GM12878 (cell line): ENCODE data around the gene RAB32. TPM values are rescaled to one million over a fixed set of nuclear protein-coding genes. Genes with fewer than 3 reads are reported as not detected.
A peak's percentile ranks its signal among the peaks of the same experiment; 100 is the strongest.

ENCODE experiments used
- ATAC-seq: fragments of 200-7000 bp; cut with Tn5 transposase; 3 replicates; pipeline ENCODE4 v1.9.1; 2020; ENCODE audit warnings: mild to moderate bottlenecking, moderate library complexity
- BruUV-seq: library from RNA; stranded (reverse); fragments of 400-500 nt; replicated peaks from 2 replicates; lab custom pipeline; 2021; lab: Mats Ljungman, UMichigan
- CTCF ChIA-PET: fragments of 300-600 bp; sonication (Branson Sonifier 250); formaldehyde crosslinking; extraction: SDS; loops from one replicate; lab custom pipeline; 2021; ENCODE audit warnings: inconsistent platforms; lab: Yijun Ruan, JAX
- POLR2A ChIA-PET: fragments of 350-600 bp; formaldehyde crosslinking; extraction: SDS; loops from one replicate; lab custom pipeline; 2021; ENCODE audit warnings: inconsistent platforms; lab: Charles Lee
- RAD21 ChIA-PET: fragments of 300-600 bp; sonication (Branson Sonifier 250); formaldehyde crosslinking; loops from one replicate; lab custom pipeline; 2023; ENCODE audit warnings: antibody characterized with exemption; ENCODE audit not compliant: unreplicated experiment; lab: Charles Lee
- SMC1A ChIA-PET: fragments of 300-600 bp; sonication (Branson Sonifier 250); formaldehyde crosslinking; loops from one replicate; lab custom pipeline; 2023; ENCODE audit not compliant: unreplicated experiment, uncharacterized antibody; lab: Charles Lee
- DNase-seq: peaks from one replicate; pipeline ENCODE4 v3.0.0-alpha.2; 2011; ENCODE audit warnings: low read depth, low spot score
- FAIRE-seq: peaks from 3 replicates; lab custom pipeline; 2011; peaks lifted over from hg19 to GRCh38; lab: Jason Lieb, UNC
- H2AFZ ChIP-seq: 2 replicates; pipeline ENCODE4 v1.6.0; 2011; ENCODE audit warnings: low read depth, low read length, control low read depth; ENCODE audit not compliant: control insufficient read depth
- H3K27ac ChIP-seq: 2 replicates; pipeline ENCODE4 v1.5.1; 2011; ENCODE audit warnings: control low read depth; ENCODE audit not compliant: control insufficient read depth, insufficient read depth
- H3K27me3 ChIP-seq, 2 experiments: replicated peaks in 1 of 2; 2 replicates each; pipeline versions ENCODE4 v1.6.0 to v1.6.1; 2011; ENCODE audit warnings: low read length in 1 of 2; ENCODE audit not compliant: control insufficient read depth in 2 of 2, insufficient read depth in 2 of 2
- H3K36me3 ChIP-seq, 2 experiments: 2 replicates each; pipeline ENCODE4 v1.5.1; 2011; ENCODE audit warnings: low read length in 1 of 2; ENCODE audit not compliant: control insufficient read depth in 2 of 2, insufficient read depth in 2 of 2
- H3K4me1 ChIP-seq: 2 replicates; pipeline ENCODE4 v1.6.1; 2011; ENCODE audit warnings: mild to moderate bottlenecking, low read length, moderate library complexity, mixed read lengths; ENCODE audit not compliant: control insufficient read depth, insufficient read depth
- H3K4me2 ChIP-seq: 2 replicates; pipeline ENCODE4 v1.6.0; 2011; ENCODE audit warnings: control low read depth; ENCODE audit not compliant: control insufficient read depth, insufficient read depth
- H3K4me3 ChIP-seq: fragments of 200-600 bp; sonication (generic); 2 replicates; pipeline ENCODE4 v1.5.1; 2016
- H3K79me2 ChIP-seq: 2 replicates; pipeline ENCODE4 v1.6.0; 2011; ENCODE audit warnings: low read length; ENCODE audit not compliant: control insufficient read depth, insufficient read depth
- H3K9ac ChIP-seq: 2 replicates; pipeline ENCODE4 v1.8.0; 2011; ENCODE audit warnings: low read length, control low read depth, mixed read lengths; ENCODE audit not compliant: control insufficient read depth, insufficient read depth
- H3K9me3 ChIP-seq: replicated peaks from 3 replicates; pipeline ENCODE4 v1.5.1; 2011; ENCODE audit warnings: mild to moderate bottlenecking, low read length; ENCODE audit not compliant: control insufficient read depth, insufficient read depth
- H4K20me1 ChIP-seq: 2 replicates; pipeline ENCODE4 v1.6.0; 2011; ENCODE audit not compliant: control insufficient read depth, insufficient read depth
- ATF2 ChIP-seq: IDR thresholded peaks from 2 replicates; pipeline ENCODE4 v1.6.1; 2012; ENCODE audit warnings: low read length, inconsistent platforms
- BACH1 ChIP-seq: fragments of 450-650 bp; IDR thresholded peaks from 2 replicates; pipeline ENCODE4 v1.6.1; 2017; ENCODE audit warnings: mild to moderate bottlenecking, borderline replicate concordance
- CBX3 ChIP-seq: fragments of 200-600 bp; sonication (generic); IDR thresholded peaks from 2 replicates; pipeline ENCODE4 v1.6.1; 2016; ENCODE audit warnings: low read depth, borderline replicate concordance
- CREB1 ChIP-seq: IDR thresholded peaks from 2 replicates; pipeline ENCODE4 v1.6.1; 2012; ENCODE audit warnings: low read depth, mild to moderate bottlenecking, inconsistent platforms
- CUX1 ChIP-seq: IDR thresholded peaks from 2 replicates; pipeline ENCODE4 v1.6.1; 2012; ENCODE audit warnings: improper control_type of control experiment, low read depth, low read length; ENCODE audit not compliant: insufficient replicate concordance
- EGR1 ChIP-seq, 2 experiments: IDR thresholded peaks; 1 replicate in 1 of 2; 2 replicates in 1 of 2; pipeline ENCODE4 v1.6.1; 2011 to 2012; ENCODE audit warnings: low read depth in 2 of 2, low read length in 2 of 2, borderline replicate concordance in 1 of 2, mild to moderate bottlenecking in 1 of 2, moderate library complexity in 1 of 2
- ESRRA ChIP-seq: IDR thresholded peaks from 2 replicates; pipeline ENCODE4 v1.6.1; 2012; ENCODE audit warnings: mild to moderate bottlenecking, low read length, improper control_type of control experiment
- IKZF2 ChIP-seq, 2 experiments: fragments of 450-650 bp; IDR thresholded peaks; 2 replicates each; pipeline ENCODE4 v1.6.1; 2017; ENCODE audit warnings: mild to moderate bottlenecking in 2 of 2, moderate library complexity in 2 of 2
- MLLT1 ChIP-seq: fragments of 450-650 bp; IDR thresholded peaks from 2 replicates; pipeline ENCODE4 v1.6.1; 2016; ENCODE audit warnings: mild to moderate bottlenecking
- MTA3 ChIP-seq: IDR thresholded peaks from 2 replicates; pipeline ENCODE4 v1.6.1; 2012; ENCODE audit warnings: low read length, inconsistent platforms, borderline replicate concordance
- NFXL1 ChIP-seq: fragments of 450-650 bp; IDR thresholded peaks from 2 replicates; pipeline ENCODE4 v1.6.1; 2017; ENCODE audit warnings: antibody characterized with exemption, mild to moderate bottlenecking, borderline replicate concordance
- NR2C1 ChIP-seq: fragments of 450-650 bp; IDR thresholded peaks from 2 replicates; pipeline ENCODE4 v1.6.1; 2017; ENCODE audit warnings: antibody characterized with exemption, mild to moderate bottlenecking, moderate library complexity
- NR2F1 ChIP-seq: fragments of 450-650 bp; conservative IDR thresholded peaks from 2 replicates; pipeline ENCODE4 v1.6.1; 2017; ENCODE audit warnings: mild to moderate bottlenecking
- RB1 ChIP-seq: fragments of 450-650 bp; formaldehyde crosslinking; IDR thresholded peaks from 2 replicates; pipeline ENCODE4 v1.6.1; 2017; ENCODE audit warnings: mild to moderate bottlenecking, borderline replicate concordance
- RUNX3 ChIP-seq: IDR thresholded peaks from 2 replicates; pipeline ENCODE4 v1.6.1; 2012; ENCODE audit warnings: low read length, inconsistent platforms
- SMC3 ChIP-seq: IDR thresholded peaks from 2 replicates; pipeline ENCODE4 v1.6.1; 2011; ENCODE audit warnings: low read length, improper control_type of control experiment, borderline replicate concordance
- ZNF207 ChIP-seq: fragments of 450-650 bp; IDR thresholded peaks from 2 replicates; pipeline ENCODE4 v1.6.1; 2014; ENCODE audit warnings: antibody characterized with exemption, mild to moderate bottlenecking, borderline replicate concordance
- ZNF24 ChIP-seq: fragments of 450-650 bp; IDR thresholded peaks from 2 replicates; pipeline ENCODE4 v1.6.1; 2017; ENCODE audit warnings: antibody characterized with exemption, mild to moderate bottlenecking
- WGBS: methylation state at CpG from one replicate; pipeline ENCODE4 v1.1.6; 2016; ENCODE audit warnings: low lambda C conversion rate; ENCODE audit not compliant: insufficient replicate concordance, insufficient coverage; ENCODE audit errors: missing lambda C conversion rate; 5-methylcytosine and 5-hydroxymethylcytosine counted together
- in situ Hi-C: fragments of 300-500 bp; cut with MboI; formaldehyde crosslinking; loops from 9 replicates; pipeline ENCODE4 v1.14.3; 2018; ENCODE audit warnings: mixed read lengths
- intact Hi-C: fragments of 100-400 bp; cut with micrococcal nuclease; formaldehyde crosslinking; loops from one replicate; pipeline ENCODE4 v1.14.2; 2022; ENCODE audit not compliant: unreplicated experiment
- polyA plus RNA-seq, 11 experiments: library from polyadenylated mRNA; depleted of rRNA in 4 of 11; unstranded in 6 of 11; stranded (reverse) in 5 of 11; fragments of >200 nt; fragmentation: Nextera tagmentation in 4 of 11; fragmentation: Illumina TruSeq in 1 of 11; extraction: Ambion mirVana in 4 of 11; extraction: Trizol in 1 of 11; gene quantifications; 1 replicate in 1 of 11; 2 replicates in 10 of 11; pipeline versions ENCODE4 v1.2.1 to v1.2.3, GENCODE V29; 2011 to 2016; ENCODE audit warnings: inconsistent platforms in 2 of 11, missing spikeins in 2 of 11, low read depth in 1 of 11
- total RNA-seq, 4 experiments: library from RNA; depleted of rRNA in 3 of 4; stranded (reverse); fragments of >200 nt in 3 of 4; fragmentation: Illumina TruSeq in 1 of 4; extraction: Trizol in 1 of 4; gene quantifications; 2 replicates each; pipeline versions ENCODE4 v1.2.1 to v1.2.3, GENCODE V29; 2013 to 2021

The RAB32 gene
- total and polyA plus RNA-seq, 10 of the 15 experiments (the other 5 are each of a cell fraction or from before 2014, with no cell fraction given): 0.50 TPM; not detected in 9

DNA sequence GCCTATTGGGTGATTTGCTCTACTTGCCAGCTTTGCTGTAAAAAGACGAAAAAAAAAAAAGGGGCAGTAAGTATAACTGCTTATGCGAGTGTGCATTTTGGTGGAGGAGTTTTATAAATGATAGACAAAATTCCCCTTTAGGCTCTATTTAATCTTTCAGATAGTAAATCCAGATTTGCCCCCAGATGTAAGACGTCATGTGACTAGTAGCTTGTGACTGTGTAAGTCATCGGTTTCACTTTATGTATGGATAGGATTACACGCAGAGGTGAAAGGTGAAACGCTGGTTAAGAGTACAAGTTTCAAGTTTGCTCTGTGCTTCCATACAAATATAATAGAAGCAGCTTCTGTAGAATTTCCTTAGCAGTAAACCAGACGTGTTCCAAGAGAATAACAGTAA lies 7.9 kb downstream of the RAB32 start:
- BruUV-seq: no TSS peak
- no peak overlapping the region for H3K9ac ChIP-seq
- no peaks in the 10 kb centered on the region for H3K36me3 ChIP-seq
- TF ChIP-seq EGR1 (IDR thresholded peaks at IDR 0.05; ENCODE audit: borderline replicate concordance in 1 of 2, low read depth in 2 of 2, low read length in 2 of 2): no peak
- TF ChIP-seq BACH1: no peak
- 0 out of 2 replicates have a peak, but pooled peaks have one; percentile 23 for TF ChIP-seq NR2F1
- TF ChIP-seq ZNF207: no peak
- no peak for TF ChIP-seq ATF2
- no peak for TF ChIP-seq IKZF2 (IDR thresholded peaks at IDR 0.05)
- TF ChIP-seq CREB1: no peak
- TF ChIP-seq RB1: no peak
- TF ChIP-seq NFXL1: no peak
- TF ChIP-seq SMC3: no peak
- TF ChIP-seq NR2C1: 0 out of 2 replicates have a peak, but pooled peaks have one; percentile 29
- no peak for TF ChIP-seq MLLT1
- no peak for TF ChIP-seq CBX3
- TF ChIP-seq CUX1: no peak
- TF ChIP-seq ZNF24: no peak
- no peak for TF ChIP-seq MTA3
- TF ChIP-seq RUNX3: no peak
- TF ChIP-seq ESRRA: no peak
- no peaks in the 10 kb centered on the region for H3K79me2 ChIP-seq
- in situ Hi-C loops: no loop called here
- ChIA-PET POLR2A (no interaction called here), CTCF (no interaction called here), SMC1A (interaction anchor here (0.6 to 1.4 kb wide), 2 partner anchors 14 to 45 kb away, joined by 3 to 4 read pairs; no protein-coding TSS in a partner anchor), RAD21 (no interaction called here)
- no peaks in the 10 kb centered on the region for H4K20me1 ChIP-seq
- H3K27ac ChIP-seq: no peak overlapping the region
- H3K27me3 ChIP-seq: peaks cover 0 to 2% of the 10 kb centered on the region in 2 experiments; a peak in 2 of 4 replicates
- ATAC-seq (peak; percentile 74), FAIRE-seq (no peak), DNase-seq (no peak)
- no peak overlapping the region for H3K4me2 ChIP-seq
- WGBS: 25% methylated on average over 7 of the region's 7 CpGs
- no peak overlapping the region for H2AFZ ChIP-seq
- H3K4me1 ChIP-seq: no peaks in the 10 kb centered on the region
- H3K9me3 ChIP-seq: no peaks in the 10 kb centered on the region; the same call in 2 of the 3 replicates
- intact Hi-C loops: no loop called here
- H3K4me3 ChIP-seq: no peak overlapping the region
